Thyroid gland (tissue), 4 donors: ENCODE results near the gene ZP3. TPM values are rescaled to one million over a fixed set of nuclear protein-coding genes. Genes with fewer than 3 reads are reported as not detected.
A peak's percentile ranks its signal among the peaks of the same experiment; 100 is the strongest.
"Not testable (repeated sequence)": the region's sequence is repeated elsewhere in the genome, so short reads cannot be mapped to it uniquely, and the experiment has no call there.

Experiments used
- DNase-seq, 2 donors: peaks; one replicate each; pipeline ENCODE4 v3.0.0-alpha.2; 2019
- H3K27ac ChIP-seq, 3 donors: fragments of 200-600 bp; sonication (generic); 1 replicate in 2 of 3; 2 replicates in 1 of 3; pipeline ENCODE4 v1.5.1; 2016 to 2019; ENCODE audit warnings: mild to moderate bottlenecking in 1 of 3, moderate library complexity in 1 of 3
- H3K27me3 ChIP-seq: fragments of 200-600 bp; sonication (generic); one replicate; pipeline ENCODE4 v1.5.1; 2019
- H3K36me3 ChIP-seq, 2 donors: fragments of 200-600 bp; sonication (generic); one replicate each; pipeline ENCODE4 v1.5.1; 2016 to 2019
- H3K4me1 ChIP-seq, 2 donors: fragments of 200-600 bp; sonication (generic); one replicate each; pipeline ENCODE4 v1.5.1; 2017 to 2019
- H3K4me3 ChIP-seq, 3 donors: fragments of 200-600 bp; sonication (generic); replicated peaks in 1 of 3; 1 replicate in 2 of 3; 2 replicates in 1 of 3; pipeline ENCODE4 v1.5.1; 2016; ENCODE audit warnings: mild to moderate bottlenecking in 1 of 3
- H3K9me3 ChIP-seq: fragments of 200-600 bp; sonication (generic); one replicate; pipeline ENCODE4 v1.5.1; 2017
- CTCF ChIP-seq, 6 experiments: fragments of 200-600 bp in 3 of 6; fragments of 450-650 bp in 3 of 6; sonication (generic) in 3 of 6; IDR thresholded peaks; one replicate each; pipeline ENCODE4 v1.5.1; 2016 to 2019; ENCODE audit warnings: antibody characterized with exemption in 6 of 6, mild to moderate bottlenecking in 2 of 6, inconsistent platforms in 1 of 6, moderate library complexity in 1 of 6
- POLR2A ChIP-seq, 2 donors: fragments of 450-650 bp; IDR thresholded peaks; one replicate each; pipeline ENCODE4 v1.6.1; 2017; ENCODE audit warnings: antibody characterized with exemption in 2 of 2, mild to moderate bottlenecking in 2 of 2, moderate library complexity in 1 of 2
- WGBS, 2 donors: methylation state at CpG; one replicate each; pipeline ENCODE4 v1.1.5; 2017; 5-methylcytosine and 5-hydroxymethylcytosine counted together
- intact Hi-C: fragments of 100-400 bp; cut with DNase I; formaldehyde crosslinking; loops from one replicate; pipeline ENCODE4 v1.15.1; 2023
- total RNA-seq, 4 donors: library from RNA; depleted of rRNA; stranded (reverse); fragments of >200 nt; gene quantifications; one replicate each; pipeline ENCODE4 v1.2.3, GENCODE V29; 2016

The ZP3 gene
- total RNA-seq, 4 donors from 2014 or later = 0.39 to 1.0 (median 0.94) TPM; not detected in 1

GRCh38 chr7:76393116-76394031 lies 31.4 kb upstream of the ZP3 start:
- H3K9me3 ChIP-seq = no peaks in the 10 kb centered on the region
- WGBS, 2 donors = 13 to 25% methylated on average over 14 to 20 of the region's 99 CpGs
- no peaks in the 10 kb centered on the region for H3K27me3 ChIP-seq
- DNase-seq = peak; percentile 96
- H3K4me3 ChIP-seq = peak overlapping the region; percentile 31 to 66 (median 45)
- H3K36me3 ChIP-seq = no peaks in the 10 kb centered on the region
- TF ChIP-seq CTCF (IDR thresholded peaks at IDR 0.05) (peak in 1 of 6 experiments; percentile 6), POLR2A (IDR thresholded peaks at IDR 0.05) (peak; percentile 37 to 91)
- H3K4me1 ChIP-seq = peaks cover 18 to 29% of the 10 kb centered on the region in 2 donors
- H3K27ac ChIP-seq = peak overlapping the region; percentile 69 to 88 (median 83)
- intact Hi-C loops = no loop called here

GRCh38 chr7:76394957-76395356 lies 29.8 kb upstream of the ZP3 start:
- Histone ChIP-seq H3K9me3 (no peaks in the 10 kb centered on the region), H3K27ac (no peak overlapping the region), H3K4me1 (peaks cover 10 to 23% of the 10 kb centered on the region in 2 donors), H3K4me3 (no peak overlapping the region), H3K36me3 (no peaks in the 10 kb centered on the region), H3K27me3 (no peaks in the 10 kb centered on the region)
- no peak for TF ChIP-seq POLR2A (IDR thresholded peaks at IDR 0.05)
- no peak for DNase-seq
- WGBS, 2 donors = 92 to 97% methylated on average over 7 to 9 of the region's 9 CpGs
- intact Hi-C loops = no loop called here

GRCh38 chr7:76395605-76395964 lies 29.2 kb upstream of the ZP3 start:
- H3K9me3 ChIP-seq, intact Hi-C loops, H3K36me3 ChIP-seq, H3K27me3 ChIP-seq, DNase-seq, H3K4me3 ChIP-seq, H3K27ac ChIP-seq: not testable (repeated sequence)
- 81 to 83% methylated on average over 11 of the region's 11 CpGs for WGBS, 2 donors
- peaks cover 10 to 23% of the 10 kb centered on the region in 2 donors for H3K4me1 ChIP-seq

- H3K4me1 ChIP-seq = peaks cover 10 to 23% of the 10 kb centered on the region in 2 donors
- DNase-seq = no peak
- TF ChIP-seq CTCF (IDR thresholded peaks at IDR 0.05) = no peak
- TF ChIP-seq POLR2A (IDR thresholded peaks at IDR 0.05) = no peak
- 65 to 68% methylated on average over 13 of the region's 13 CpGs for WGBS, 2 donors
- no peak overlapping the region for H3K4me3 ChIP-seq
- H3K36me3 ChIP-seq = no peaks in the 10 kb centered on the region
- no peaks in the 10 kb centered on the region for H3K27me3 ChIP-seq
- no peak overlapping the region for H3K27ac ChIP-seq
- no peaks in the 10 kb centered on the region for H3K9me3 ChIP-seq
- intact Hi-C loops = no loop called here
Measured at GRCh38 chr7:76395965-76396726, 28.6 kb upstream of the ZP3 start.

- H3K36me3 ChIP-seq = no peaks in the 10 kb centered on the region
- TF ChIP-seq POLR2A (IDR thresholded peaks at IDR 0.05) = no peak
- TF ChIP-seq CTCF (IDR thresholded peaks at IDR 0.05) = no peak
- DNase-seq = no peak
- intact Hi-C loops = no loop called here
- WGBS, 2 donors = 69 to 83% methylated on average over 8 of the region's 8 CpGs
- no peaks in the 10 kb centered on the region for H3K27me3 ChIP-seq
- peaks cover 10 to 23% of the 10 kb centered on the region in 2 donors for H3K4me1 ChIP-seq
- H3K9me3 ChIP-seq = no peaks in the 10 kb centered on the region
- H3K27ac ChIP-seq = no peak overlapping the region
- peak overlapping the region in 1 of 3 donors; percentile 24 for H3K4me3 ChIP-seq
Measured at GRCh38 chr7:76396864-76397263, 27.9 kb upstream of the ZP3 start.
